VCaP (cell line): ENCODE data around the gene PREB.

ENCODE experiments used
- H3K27ac ChIP-seq: fragments of 450-650 bp; 2 replicates; pipeline ENCODE4 v1.5.1; 2017
- TF ChIP-seq, protein P1 (sequence below): fragments of 450-650 bp; conservative IDR thresholded peaks from 2 replicates; pipeline ENCODE4 v1.5.1; 2017; ENCODE audit warnings: mild to moderate bottlenecking, moderate library complexity

The PREB gene

GRCh38 chr2:27159271-27159670 lies 24.8 kb upstream of the PREB start:
- TF ChIP-seq, protein P1, sequence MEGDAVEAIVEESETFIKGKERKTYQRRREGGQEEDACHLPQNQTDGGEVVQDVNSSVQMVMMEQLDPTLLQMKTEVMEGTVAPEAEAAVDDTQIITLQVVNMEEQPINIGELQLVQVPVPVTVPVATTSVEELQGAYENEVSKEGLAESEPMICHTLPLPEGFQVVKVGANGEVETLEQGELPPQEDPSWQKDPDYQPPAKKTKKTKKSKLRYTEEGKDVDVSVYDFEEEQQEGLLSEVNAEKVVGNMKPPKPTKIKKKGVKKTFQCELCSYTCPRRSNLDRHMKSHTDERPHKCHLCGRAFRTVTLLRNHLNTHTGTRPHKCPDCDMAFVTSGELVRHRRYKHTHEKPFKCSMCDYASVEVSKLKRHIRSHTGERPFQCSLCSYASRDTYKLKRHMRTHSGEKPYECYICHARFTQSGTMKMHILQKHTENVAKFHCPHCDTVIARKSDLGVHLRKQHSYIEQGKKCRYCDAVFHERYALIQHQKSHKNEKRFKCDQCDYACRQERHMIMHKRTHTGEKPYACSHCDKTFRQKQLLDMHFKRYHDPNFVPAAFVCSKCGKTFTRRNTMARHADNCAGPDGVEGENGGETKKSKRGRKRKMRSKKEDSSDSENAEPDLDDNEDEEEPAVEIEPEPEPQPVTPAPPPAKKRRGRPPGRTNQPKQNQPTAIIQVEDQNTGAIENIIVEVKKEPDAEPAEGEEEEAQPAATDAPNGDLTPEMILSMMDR = no peak

DNA sequence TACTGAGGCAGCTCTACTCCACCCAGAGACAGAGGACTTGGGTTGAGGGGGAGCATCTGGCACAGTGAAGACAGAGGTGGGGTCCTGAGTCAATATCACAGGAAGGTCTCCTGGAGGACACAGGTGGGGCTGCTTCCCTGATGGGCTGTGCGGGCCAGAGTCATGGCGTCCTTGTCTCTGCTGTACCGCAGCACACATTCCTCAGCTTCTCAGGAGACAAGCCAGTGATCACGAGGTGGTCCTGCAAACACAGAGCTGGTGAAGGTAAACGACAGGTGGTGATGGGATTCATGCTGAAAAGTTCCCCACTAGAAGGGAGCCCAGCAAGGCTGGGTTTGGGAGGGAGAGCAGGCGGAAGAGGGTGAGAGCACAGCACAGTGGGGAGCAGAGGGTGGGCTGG lies 24.0 kb upstream of the PREB start:
- no peak overlapping the region for H3K27ac ChIP-seq
- TF ChIP-seq, protein P1 = no peak

More at GRCh38 chr2:27159271-27159670, 24.8 kb upstream of the PREB start:
- H3K27ac ChIP-seq = no peak overlapping the region

DNA sequence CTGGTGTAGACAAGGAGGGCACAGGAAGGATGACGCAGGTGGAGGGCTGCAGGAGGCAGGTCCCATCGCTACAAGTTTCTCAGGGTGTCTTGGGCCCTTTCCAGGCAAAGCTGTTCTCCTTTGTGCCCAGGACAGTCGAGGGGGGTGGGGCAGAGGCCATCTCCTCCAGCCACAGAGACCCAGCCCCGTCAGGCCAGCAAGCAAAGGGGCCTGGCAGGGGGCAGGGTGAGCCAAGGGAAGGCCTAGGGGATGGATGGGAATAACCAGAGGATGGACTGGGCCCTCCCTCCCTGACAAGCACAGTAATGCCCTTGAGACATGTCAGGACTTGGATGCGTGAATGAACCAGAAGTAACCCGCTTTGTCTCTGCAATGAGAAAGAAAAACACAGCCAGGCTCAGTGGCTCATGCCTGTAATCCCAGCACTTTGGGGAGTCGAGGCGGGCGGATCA lies 20.7 kb upstream of the PREB start:
- TF ChIP-seq, protein P1 = no peak
- no peak overlapping the region for H3K27ac ChIP-seq

DNA sequence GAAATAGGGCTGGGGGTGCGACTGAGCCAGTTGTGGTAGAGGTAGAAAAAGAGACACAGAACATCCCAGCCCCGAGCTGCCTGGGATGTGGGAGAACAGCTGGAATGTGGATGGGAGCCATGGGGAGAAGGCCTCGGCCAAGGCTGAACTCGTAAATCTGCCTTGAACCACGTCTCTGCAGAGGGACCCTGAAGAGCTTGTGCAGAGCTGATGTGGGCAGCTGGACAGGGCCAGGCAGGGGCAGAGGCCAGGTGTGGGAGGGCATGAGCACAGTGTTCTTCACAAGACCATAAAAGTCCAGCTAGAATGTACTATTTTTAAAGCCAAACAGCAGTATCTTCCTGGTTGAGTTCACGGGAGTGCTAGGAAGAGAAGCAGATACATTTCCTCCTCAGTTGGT lies 20.1 kb upstream of the PREB start:
- H3K27ac ChIP-seq = no peak overlapping the region
- TF ChIP-seq, protein P1 = no peak

GRCh38 chr2:27152796-27153464 lies 18.5 kb upstream of the PREB start:
- no peak overlapping the region for H3K27ac ChIP-seq
- TF ChIP-seq, protein P1 = no peak

GRCh38 chr2:27152102-27152795 lies 17.8 kb upstream of the PREB start:
- no peak overlapping the region for H3K27ac ChIP-seq

DNA sequence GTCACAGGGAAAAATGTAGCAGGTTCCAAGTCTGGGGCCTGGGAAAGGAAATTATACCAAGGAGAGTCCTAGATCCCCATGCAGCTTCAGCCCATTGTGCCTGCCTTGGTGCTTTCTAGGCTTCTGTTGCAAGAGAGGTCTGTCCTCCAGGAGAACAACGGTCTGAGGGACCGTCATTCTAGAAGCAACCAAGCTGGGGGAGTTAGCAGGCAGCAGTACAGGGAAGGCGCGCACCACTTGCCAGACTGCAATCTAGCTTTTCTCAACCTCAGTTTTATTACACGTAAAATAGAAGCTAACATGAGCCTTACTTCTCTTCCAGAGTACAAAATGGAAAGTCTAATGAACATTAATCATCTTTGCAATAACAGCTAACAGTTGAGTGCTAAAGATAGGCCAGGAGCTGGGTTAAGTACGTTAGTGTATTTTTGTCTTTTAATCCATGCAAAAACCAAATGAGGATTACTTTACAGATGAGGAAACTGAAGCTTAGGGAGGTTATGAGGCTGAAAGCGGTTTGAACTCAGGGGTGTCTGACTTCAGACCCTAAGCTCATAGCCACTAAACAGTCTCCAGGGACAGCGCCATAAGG lies 16.3 kb upstream of the PREB start:
- no peak overlapping the region for H3K27ac ChIP-seq
- TF ChIP-seq, protein P1 = no peak

More at GRCh38 chr2:27152102-27152795, 17.8 kb upstream of the PREB start:
- TF ChIP-seq, protein P1 = no peak
